ENCODE results near the gene LRRC75A.

The LRRC75A gene

GRCh38 chr17:16494059-16494458 lies 2.1 kb upstream of the LRRC75A start:
- H3K4me3 ChIP-seq (ENCODE audit: low read depth, low read length) = no peak overlapping the region
- no peak for DNase-seq (ENCODE audit: low read depth)
- TF ChIP-seq, protein P1, sequence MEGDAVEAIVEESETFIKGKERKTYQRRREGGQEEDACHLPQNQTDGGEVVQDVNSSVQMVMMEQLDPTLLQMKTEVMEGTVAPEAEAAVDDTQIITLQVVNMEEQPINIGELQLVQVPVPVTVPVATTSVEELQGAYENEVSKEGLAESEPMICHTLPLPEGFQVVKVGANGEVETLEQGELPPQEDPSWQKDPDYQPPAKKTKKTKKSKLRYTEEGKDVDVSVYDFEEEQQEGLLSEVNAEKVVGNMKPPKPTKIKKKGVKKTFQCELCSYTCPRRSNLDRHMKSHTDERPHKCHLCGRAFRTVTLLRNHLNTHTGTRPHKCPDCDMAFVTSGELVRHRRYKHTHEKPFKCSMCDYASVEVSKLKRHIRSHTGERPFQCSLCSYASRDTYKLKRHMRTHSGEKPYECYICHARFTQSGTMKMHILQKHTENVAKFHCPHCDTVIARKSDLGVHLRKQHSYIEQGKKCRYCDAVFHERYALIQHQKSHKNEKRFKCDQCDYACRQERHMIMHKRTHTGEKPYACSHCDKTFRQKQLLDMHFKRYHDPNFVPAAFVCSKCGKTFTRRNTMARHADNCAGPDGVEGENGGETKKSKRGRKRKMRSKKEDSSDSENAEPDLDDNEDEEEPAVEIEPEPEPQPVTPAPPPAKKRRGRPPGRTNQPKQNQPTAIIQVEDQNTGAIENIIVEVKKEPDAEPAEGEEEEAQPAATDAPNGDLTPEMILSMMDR (IDR thresholded peaks at IDR 0.05; ENCODE audit: low read depth, low read length, missing control alignments) = no peak

DNA sequence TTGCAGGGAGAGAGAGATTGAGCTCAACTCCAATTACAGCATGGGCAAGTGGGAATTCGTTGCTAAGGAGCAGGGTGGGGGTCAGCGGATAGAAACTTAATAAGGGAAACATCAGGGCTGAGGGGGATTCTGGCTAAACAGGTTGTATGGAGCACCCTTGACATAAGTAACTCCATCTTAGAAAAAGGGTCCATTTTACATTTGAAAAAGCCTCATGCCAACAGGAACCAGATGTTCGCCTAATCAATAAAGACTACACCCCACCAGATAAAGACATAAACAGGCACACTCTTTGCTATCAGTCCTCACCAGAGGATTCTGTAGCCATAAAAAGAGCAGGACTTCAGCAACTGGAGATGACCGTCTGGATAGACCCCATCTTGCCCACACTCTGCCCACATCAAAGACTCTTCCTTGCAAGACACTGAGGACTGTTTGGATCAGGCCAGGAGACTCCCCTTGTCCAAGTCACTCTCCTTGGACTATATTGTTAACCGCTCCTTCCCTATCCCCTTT lies 1.6 kb upstream of the LRRC75A start:
- TF ChIP-seq, protein P1 (IDR thresholded peaks at IDR 0.05; ENCODE audit: low read depth, low read length, missing control alignments) = no peak
- DNase-seq (ENCODE audit: low read depth) = no peak
- no peak overlapping the region for H3K4me3 ChIP-seq (ENCODE audit: low read depth, low read length)

DNA sequence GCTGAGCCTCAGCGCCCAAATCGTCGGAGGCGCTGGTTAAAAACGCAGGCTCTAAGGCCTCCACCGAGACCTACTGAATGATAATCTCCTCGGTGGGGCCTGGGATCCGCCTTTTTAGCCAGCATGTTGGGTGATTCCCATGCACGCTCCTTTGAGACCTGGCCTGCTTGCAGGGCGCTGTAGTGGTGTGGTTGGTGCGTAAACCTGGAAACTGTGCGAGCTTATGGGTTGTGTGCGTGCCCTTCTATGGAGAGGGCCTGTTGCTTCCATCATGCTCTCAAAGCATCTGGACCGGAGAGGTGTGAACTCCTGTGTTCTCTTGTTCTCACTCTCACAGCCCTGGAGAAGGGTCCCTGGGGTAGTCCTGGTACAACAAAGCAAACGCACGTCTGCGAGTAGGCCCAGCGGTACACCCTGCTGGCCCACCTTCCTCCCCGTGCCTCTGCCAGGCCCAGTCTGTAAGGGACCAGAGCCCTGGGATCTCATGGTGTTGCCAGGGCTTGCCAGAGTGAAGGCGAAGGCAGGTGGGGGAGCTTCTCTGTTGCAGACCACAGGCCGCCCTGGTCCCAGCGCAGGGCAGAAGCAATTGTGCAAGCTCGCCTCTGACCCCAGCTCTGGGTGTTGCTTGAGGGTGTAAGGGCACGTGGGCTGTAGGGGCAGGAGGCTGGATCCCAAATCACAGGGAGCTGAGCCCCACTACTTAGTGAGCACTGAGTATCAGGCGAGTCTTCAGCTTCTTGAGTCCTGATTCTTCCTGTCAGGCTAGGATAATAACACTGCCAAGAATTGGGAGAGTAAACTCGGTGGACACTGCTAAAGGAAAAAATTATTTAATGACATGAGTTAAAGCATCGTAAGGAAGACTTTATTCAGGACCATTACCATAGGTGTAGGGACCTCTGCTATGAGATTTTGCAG lies 879 bp upstream of the LRRC75A start:
- TF ChIP-seq, protein P1 (IDR thresholded peaks at IDR 0.05; ENCODE audit: low read depth, low read length, missing control alignments) = no peak
- no peak overlapping the region for H3K4me3 ChIP-seq (ENCODE audit: low read depth, low read length)
- DNase-seq (ENCODE audit: low read depth) = no peak

DNA sequence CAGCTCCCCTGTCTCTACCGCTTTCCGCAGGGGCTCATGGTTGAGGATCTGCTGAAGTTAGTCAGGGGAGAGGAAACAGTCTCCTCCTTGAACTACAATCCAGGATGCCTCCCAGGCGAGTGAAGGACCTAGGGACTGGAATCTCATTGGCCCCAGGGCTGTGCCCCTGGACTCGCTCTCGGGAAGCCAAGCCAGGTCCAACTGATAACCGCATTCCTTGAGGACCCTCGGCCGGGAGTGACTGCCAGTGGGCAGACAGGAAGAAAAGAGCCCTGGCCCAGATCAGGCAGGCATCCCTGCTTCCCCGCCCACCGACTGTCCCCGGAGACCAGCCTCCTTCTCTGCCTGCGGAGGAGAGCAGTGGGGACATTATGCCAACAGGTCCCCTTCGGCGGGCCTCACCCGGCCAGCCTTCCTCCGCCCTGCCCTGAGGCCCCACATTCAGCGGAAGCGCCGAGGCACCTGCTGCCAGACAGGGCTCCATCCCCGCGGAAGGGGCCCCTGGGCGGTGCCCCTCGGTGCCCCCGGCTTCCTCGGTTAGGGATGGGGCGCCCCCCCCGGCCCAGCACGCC lies 776 bp downstream of the LRRC75A start:
- no peak for DNase-seq (ENCODE audit: low read depth)
- peak overlapping the region; percentile 8; the same call in 1 of the 2 replicates for H3K4me3 ChIP-seq (ENCODE audit: low read depth, low read length)
- TF ChIP-seq, protein P1 (IDR thresholded peaks at IDR 0.05; ENCODE audit: low read depth, low read length, missing control alignments) = no peak

DNA sequence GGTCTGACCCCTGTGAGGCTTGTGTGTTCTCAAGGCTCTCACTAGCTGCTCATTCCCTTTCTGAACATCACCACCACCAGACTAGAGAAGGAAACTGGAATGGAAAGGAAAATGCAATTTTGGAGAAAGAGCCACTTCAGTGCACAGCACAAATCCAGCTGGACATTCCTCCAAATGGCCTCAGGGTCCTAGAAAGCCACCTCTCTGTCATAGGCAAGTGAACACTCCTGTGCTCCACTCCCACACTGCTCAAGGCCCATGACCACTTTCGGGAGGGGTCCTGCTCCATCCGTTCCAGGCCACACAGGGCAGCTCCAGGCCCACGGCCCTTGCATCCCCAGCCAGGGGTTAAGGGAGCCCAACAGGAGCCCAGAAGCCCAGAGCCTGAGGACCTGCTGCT lies 2.6 kb downstream of the LRRC75A start:
- H3K4me3 ChIP-seq (ENCODE audit: low read depth, low read length) = no peak overlapping the region
- DNase-seq (ENCODE audit: low read depth) = no peak
- TF ChIP-seq, protein P1 (IDR thresholded peaks at IDR 0.05; ENCODE audit: low read depth, low read length, missing control alignments) = no peak

GRCh38 chr17:16488968-16489337 lies 3.0 kb downstream of the LRRC75A start:
- TF ChIP-seq, protein P1 (IDR thresholded peaks at IDR 0.05; ENCODE audit: low read depth, low read length, missing control alignments) = no peak
- no peak for DNase-seq (ENCODE audit: low read depth)
- no peak overlapping the region for H3K4me3 ChIP-seq (ENCODE audit: low read depth, low read length)

Measured in GM12864 (cell line).